HG03196 (cell line): ENCODE results near the gene VAMP2.

Experiments used
- ATAC-seq: cut with Tn5 transposase; IDR thresholded peaks from one replicate; pipeline ENCODE4 v1.9.1; 2021; ENCODE audit not compliant: unreplicated experiment

VAMP2 gene

DNA sequence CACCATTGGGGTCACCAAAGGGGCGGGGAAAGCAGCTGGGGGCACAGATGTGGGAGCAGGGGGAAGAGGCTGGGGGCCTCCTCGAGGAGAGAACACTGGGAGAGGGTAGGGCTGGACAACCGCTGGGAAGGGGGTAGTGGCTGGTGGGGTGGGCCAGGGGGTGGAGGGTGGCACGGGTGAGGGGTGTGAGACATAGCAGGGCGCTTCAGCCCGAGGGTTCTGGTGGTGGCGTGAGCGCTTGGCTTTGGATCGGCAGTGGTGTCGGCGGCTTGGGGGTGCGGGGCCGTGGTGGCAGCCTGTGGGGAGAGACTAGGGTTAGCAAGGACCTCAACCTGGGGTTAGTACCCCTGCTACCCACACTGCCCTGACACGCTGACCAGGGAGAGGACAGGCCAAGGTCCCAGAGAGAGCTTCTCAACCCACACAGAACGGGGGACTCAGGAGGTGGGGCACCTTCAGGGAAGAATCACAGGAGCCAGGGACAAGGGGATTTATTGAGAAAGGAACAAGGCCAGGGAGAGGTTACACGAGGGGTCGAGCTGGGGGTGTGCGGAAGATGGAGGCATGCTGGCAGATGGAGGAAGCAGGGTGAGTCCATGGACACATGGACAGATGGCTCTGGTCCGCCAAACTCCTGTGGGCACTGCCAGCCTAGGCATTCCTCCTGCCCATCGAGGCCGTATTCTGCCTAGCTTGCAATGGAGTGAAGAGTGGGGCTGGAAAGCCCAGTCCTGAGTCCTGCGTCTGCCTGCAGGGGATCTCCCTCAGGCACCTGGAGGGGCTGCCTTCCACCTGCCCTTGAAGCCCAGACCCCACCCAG lies 19.0 kb downstream of the VAMP2 start:
- ATAC-seq = no peak

DNA sequence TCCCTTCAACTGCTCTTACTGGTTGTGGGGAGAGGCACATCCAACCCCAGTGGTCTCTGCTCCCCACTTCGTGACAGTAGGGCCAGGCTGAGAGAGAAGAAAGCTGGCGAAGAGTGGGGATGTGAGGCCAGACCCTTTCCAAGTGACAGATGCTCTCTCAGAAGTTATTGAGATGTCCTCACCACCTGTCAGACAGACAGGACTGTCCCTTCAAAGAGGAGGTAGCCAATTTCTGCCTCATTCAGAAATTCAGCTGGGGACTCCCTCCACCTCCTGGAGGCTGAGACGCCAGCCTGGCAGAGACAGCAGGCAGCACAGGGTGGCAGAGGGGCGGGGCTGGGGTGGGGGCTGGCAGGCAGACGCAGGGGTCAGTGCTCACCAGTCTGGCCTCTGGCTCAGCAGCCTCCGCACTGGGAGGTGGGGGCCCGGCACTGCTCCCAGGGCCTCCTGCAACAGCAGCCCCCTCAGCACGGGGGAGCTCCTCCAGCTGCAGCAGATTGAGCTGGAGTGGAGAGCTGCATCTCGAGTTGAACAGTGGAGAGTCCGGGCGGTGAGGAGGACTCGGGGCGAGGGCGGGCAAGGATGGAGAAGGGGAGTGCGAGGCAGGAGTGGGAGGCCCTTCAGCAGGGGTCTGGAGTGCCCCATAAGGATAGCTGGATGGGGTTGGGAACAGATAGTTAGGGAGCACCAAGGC lies 19.7 kb downstream of the VAMP2 start:
- ATAC-seq = no peak

DNA sequence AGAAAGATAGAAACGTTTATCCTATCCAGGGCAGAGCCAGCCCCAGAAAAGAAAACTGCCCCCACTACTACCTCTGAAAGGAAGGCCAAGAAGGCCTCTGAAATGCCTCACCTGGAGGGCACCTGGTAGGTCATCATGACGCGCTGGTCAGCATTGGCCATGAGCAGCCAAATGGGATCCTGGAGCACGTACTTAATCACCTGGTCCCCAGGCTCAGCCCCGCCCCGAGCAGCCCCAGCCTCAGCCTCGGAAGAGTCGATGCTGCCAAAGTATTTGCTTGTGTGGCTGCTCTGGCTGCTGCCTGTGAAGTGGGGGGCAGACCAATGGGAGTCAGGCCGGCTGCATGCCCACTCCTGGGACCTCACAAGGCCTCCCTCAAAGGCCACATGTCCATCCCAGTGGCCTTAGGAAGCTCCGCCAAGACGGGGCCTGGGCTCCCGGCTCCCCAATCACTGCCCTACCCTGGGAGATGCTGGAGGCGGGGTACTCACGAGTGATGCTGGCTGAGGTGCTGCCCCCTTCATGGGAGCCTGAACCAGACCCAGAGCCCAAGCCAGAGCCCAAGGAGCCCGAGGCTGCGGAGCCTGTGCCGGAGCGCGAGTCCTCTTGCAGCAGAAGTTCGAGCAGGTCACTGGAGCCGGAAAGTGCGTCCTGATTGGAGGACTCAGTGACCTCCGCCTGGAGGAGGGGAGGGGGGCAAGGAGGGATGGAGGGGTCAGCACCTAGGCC lies 20.4 kb downstream of the VAMP2 start:
- ATAC-seq = no peak

DNA sequence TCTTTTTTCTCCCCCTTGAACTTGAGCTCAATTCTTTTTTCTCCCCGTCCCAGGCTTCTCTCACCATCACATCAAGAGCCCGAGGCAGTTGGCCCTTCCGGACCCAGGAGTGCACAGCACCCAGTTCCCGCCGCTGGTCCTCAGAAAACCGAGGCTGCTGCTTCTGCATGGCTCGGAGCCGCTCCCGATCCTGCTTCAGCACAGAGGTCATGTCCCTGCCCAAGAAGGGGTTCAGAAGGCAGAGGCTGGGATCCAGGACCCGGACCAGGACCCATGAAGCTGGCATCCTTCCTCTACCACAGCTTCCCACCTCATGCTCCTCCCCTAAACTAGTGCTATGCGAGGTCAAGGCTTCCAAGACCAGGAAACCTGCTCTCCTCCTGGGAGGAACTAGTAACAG lies 21.0 kb downstream of the VAMP2 start:
- no peak for ATAC-seq

DNA sequence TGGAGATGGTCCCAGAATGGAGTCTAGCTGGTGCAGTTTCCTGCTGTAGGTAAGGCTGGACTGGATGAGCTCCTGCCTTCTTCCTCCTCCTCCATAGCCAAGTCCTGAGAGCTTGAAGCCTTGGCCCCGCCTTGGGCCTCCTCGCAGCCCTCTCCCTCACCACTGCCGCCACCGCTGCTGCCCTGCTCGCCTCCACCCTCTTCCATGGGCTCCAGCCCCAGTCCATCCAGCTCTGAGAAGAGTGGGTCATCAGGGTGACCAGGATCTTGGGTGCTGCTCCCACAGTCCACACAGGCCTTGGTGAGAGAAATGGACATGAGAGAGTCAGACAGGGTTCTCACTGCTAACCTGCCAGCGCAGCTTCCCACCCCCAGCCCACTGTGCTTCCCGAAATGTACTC lies 21.7 kb downstream of the VAMP2 start:
- ATAC-seq = no peak

DNA sequence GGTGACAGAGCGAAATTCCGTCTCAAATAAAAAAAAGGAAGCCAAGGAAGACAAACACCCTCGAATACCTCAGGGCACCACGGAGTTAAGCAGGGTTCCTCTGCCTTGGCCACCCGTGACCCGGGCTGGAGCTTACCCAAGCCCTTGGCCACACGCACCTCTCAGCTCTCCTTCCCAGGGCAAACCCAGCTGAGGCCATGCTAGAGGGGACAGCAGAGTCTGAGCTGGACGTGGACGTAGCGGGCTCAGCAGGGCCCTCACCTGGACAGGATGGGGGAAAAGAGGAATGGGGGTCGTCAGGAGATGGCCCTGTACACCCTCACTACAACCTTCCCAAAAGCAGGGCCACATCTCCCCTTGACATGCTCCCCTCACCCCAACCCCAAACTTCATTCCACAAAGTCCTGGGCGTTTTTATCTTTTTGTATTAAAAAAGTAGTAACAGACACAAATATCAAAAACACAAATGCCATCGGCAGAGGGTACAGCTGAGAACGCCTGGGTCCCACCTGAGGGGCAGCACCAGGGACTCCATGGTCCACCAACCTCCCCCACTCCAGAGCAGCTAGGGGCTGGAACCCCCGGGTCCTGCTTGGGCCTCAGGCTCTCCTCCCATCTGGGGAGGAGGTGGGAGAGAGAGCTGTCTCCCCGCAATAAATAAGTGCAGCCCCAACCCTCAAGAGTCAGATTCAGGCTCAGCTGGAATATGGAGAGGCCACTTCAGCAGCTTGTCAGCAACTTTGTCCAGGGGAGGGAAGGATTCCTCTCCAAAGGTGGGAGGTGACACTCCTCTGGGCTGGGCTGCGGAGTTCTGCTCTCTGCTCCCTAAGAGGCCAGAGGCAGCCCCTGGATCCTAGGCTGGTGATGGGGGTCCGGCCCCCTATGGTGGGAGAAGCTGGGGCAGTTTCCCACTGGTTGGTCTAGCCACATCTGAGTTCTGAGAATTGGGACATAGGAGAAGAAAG lies 22.4 kb downstream of the VAMP2 start:
- no peak for ATAC-seq

DNA sequence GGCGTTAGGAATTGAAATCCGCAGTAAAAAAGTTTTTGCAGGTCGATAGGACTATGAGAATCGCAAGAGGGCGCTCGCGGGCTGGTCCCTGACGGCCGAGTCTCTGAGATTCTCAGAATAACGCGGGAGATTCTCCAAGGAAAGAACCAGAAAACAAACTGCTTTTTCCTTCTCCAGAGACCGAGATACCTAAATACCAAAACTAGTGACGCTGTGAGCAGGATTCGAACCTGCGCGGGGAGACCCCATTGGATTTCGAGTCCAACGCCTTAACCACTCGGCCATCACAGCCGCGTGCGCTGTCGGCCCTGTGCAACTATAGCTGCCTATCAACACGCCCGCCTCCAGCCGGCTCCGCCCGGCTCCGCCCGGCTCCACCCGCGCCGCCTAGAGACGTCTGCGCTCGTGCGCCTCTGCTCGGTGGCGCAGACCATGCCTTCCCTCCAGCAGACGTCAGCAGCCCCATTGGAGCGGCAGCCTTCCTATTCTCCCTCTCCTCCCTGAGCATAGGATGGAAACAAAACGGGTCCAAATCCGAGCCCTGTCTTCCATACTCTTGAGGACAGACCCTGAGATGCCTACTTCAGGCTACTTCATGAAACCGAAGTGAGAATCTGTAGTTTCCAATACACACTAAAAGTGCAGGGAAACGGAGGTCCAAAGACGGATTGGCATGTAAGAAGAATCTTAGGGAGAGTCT lies 23.9 kb downstream of the VAMP2 start:
- peak; percentile 76 for ATAC-seq

DNA sequence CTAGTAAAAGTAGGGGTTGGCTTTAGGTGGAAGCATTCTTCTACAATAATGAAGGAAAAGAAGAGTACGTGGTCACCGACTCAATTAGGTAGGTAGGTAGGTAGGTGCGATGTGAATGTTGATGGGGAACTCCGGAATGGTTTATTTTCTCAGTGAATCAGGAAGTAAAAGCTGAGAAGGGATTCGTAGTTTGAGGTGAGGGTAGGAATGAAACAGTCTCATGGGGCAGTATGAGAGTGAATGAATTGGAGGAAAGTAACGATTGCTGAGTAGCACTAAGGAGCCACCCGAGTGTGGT lies 24.4 kb downstream of the VAMP2 start:
- ATAC-seq = no peak

DNA sequence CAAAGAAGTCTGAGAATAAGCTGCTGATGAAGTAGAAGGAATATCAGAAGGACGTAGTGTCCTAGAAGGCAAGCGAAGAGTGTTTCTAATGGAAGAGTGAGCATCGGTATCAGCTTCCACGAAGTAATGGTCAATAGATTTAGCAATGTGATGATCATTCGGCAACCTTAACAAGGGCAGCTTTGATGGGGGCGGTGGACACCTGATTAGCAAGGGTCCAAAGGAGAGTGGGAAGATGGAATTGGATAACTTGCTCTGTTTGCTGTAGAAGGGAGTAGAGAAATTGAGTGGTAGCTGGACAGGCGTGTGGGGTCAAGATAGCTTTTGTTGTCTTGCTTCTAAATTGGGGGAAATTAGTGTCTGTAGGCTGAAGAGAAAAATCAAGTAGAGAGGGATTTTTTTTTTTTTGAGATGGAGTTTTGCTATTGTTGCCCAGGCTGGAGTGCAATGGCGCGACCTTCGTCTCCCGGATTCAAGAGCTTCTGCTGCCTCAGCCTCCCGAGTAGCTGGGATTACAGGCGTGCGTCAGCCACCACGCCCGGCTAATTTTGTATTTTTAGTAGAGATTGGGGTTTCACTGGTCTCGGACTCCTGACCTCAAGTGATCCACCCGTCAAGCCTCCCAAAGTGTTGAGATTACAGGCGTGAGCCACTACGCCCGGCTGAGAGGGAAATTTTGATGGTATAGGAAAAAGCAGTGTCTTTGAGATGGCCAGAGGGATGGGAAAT lies 24.9 kb downstream of the VAMP2 start:
- ATAC-seq = no peak

DNA sequence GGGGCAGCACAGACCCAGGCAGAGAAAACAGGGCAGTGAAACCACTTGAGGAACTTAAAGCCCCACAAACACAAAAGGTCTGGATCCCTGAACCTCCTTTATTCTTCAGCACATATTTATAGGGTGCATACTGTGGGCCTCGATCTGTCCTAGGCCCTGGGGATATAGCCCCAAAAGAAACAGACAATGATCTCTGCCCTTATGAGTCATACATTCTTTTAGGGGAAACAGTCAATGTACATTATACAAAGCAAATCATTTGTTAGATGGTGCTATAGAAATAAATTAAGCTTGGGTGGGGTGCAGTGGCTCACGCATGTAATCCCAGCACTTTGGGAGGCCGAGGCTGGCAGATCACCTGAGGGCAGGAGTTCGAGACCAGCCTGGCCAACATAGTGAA lies 28.8 kb downstream of the VAMP2 start:
- no peak for ATAC-seq

DNA sequence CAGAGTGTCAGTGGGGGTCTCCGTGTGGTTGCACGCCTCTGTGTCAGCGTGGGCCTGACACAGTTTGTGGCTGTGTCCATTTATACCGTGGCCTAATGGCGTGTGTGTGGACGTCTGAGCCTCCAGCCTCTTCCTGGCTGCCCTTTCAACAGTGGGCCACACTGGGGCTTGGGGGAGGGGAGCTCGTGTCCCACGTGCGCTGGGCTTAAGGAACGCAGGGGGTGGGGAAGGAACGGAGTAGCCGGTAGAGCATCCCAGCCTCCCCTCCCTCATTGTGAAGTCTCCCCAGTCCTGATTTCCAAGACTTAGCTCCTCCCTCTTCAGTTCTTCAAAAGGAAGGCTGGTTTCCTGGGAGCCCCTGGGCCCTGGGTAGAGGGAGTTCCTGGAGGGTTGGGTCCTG lies 29.3 kb downstream of the VAMP2 start:
- no peak for ATAC-seq

DNA sequence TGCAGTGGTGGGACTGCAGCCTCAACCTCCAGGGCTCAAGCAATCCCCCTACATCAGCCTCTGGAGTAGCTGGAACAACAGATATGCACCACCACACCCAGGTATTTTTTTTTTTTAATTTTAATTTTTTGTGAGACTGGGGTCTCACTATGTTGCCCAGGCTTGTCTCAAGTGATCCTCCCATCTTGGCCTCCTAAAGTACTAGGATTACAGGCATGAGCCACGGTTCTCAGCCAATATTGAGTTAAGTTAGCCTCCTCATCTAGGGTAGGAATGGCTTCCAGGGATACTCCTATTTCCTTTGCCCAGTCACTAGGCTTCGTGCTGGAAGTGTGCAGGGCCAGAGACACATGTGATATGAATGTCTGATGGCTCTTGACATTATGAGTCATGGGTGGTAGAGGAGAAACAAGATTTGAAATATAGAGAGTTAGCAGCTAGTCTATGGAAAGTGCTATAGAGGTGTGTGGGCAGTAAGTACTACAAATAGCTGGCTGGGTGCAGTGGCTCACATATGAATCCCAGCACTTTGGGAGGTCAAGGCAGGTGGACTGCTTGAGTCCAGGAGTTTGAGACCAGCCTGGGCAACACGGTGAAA lies 30.8 kb downstream of the VAMP2 start:
- no peak for ATAC-seq

DNA sequence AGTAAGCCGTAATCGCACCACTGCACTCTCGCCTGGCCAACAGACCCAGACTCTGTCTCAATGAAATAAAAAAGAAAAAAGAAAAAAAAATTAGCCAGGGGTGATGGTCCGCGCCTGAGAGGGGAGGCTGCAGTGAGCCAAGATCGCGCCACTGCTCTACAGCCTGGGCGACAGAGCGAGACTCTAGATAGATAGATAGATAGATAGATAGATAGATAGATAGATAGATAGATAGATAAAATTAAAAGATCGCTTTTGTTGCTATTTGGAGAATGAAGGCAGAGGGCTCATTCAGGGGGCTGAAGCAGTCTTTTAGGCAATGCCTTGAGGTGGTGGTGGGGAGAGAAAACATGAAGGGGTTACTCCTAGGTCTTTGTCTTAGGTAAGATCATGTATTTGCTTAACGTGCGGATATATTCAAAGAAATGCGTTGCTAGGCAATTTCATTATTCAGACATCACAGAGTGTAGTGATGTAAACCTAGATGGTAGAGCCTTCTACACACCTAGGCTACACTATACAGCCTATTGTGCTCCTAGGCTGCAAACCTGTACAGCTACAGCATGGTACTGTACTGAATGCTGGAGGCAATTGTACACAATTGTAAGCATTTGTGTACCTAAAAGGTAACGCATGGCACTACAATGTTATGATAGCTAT lies 34.5 kb downstream of the VAMP2 start:
- ATAC-seq = no peak

DNA sequence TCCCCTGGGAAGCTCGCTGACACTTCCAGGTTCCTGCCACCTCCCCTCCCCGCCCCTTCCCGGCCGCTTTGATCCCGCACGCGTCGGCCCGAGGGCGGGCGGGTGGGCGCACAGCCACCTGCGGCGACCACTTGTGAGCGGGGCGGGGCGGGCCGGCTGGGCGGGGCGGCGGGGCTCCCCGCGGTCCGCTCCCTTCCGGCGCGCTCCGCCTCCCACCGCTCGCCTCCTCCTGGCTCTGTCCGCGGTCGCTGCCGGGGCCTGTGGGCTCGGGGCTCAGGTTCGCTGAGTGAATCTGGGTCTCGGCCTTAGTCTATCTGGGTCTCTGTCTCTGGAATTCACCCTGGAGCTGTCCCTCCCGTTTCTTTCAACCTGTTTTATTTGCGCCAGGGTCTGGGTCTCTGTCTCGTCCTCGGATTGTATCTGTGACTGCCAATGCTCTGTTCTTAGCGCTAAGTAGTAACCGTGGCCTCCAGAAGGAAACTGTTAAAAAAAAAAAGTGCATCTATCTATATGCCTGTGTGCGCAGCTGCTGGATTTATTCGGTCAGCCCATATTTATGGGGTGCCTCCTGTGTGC lies 36.2 kb downstream of the VAMP2 start:
- ATAC-seq = no peak

DNA sequence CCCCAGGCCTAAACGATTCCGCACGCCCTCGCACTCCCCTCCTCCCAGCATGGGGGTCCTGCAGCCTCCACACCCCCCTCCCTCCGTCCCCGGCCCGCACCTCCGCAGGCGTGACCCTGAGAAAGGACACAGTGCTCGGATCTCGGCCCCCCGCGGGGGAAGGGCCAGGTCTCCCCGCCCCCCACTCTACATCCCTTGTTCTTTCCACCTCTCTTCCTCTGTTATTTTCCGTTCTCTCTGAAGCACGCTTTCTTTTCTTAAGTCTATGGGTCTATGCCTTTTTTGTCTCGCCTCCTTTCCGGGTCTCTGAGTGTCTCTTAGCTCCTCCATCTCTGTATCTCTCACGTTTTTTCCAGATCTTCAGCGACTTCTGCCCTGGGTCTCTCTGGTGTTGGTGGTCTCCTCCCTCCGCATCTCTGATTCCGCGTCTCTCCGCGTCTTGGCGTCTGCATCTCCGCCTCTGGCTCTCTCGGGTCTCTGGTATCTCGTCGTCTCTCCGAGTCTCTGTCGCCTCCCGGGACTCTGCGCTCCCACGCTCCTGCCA lies 36.7 kb downstream of the VAMP2 start:
- ATAC-seq = no peak

DNA sequence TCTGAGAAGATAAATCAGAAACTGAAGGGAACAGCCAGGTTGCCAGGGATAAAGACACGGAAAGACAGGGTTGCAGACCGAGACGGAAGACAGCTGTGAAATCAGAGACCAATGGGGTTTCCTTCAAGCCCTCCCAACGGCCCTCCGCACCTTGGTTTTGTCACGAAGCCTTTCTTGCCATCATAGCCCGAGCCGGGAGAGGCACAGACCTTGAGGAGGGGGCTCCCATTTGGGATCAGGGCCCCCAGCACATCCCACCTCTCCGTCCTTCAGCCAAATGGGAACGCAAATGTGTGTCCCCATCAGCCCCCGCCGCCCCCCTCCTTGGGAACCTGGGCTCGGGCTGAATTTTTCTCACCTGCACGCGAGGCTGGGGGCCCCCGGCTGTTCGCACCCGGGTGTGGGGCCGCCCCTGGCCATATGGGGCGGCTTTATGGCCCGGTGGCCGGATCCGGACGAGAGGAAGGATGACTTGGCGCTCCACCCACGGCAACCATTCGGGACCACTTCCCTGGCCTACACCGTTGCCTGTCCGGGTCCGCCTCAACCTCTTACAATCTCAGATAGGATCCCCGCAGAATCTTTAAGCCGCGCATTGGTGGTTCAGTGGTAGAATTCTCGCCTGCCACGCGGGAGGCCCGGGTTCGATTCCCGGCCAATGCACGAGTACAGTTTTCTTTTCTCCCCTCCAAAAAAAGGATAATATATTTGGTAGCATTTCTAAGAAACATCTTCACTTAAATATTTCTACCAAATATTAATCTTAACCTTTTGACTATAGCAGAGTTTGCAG lies 37.4 kb downstream of the VAMP2 start:
- ATAC-seq = no peak

DNA sequence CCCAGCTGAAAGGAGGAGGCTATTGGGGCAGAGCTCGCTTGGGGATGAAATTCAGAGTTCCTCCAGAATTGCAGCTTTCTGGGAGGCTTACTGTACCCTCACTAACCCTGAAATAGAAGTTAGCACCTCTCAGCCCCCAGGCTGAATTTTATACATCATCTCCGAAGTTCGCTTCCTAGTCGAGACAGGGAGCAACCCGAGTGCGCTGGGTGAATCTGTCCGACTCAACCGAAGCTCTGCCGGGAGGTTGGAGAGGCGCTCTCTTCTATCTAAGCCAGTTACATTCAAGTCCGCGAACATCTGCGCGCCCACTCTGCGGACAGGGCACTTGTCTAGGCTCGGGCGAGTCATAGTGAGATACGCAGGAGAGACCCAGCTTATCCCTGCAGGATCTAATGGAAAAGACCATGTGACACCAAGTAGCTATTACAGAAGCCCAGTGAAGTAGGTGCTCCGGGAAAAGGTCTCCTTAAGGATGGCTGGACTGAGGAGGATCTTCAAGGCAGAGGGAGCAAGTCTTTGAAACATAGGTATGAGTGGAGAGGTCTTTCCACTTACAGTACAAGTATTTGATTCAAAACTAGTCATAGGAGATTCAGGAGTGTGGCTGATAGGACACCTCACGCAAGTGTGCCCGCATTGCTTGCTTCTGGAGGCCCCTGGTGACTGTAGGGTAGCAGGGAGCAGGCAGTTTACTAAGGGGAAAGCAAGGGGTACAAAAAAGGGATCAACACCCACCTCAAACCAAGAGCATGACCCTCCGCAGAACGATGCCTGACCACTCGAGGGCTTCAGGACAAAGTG lies 38.2 kb downstream of the VAMP2 start:
- no peak for ATAC-seq
